Nephron (organoid): ENCODE results near the gene SNCA.
A peak's percentile ranks its signal among the peaks of the same experiment; 100 is the strongest.

Source experiments
- H3K27ac Mint-ChIP-seq, 3 experiments: 2 replicates each; pipeline ENCODE4 v1.8.0; 2020; ENCODE audit warnings: mixed read lengths in 3 of 3, mild to moderate bottlenecking in 2 of 3, moderate library complexity in 1 of 3
- H3K27me3 Mint-ChIP-seq: 2 replicates; pipeline ENCODE4 v1.8.0; 2021; ENCODE audit warnings: low read depth, mild to moderate bottlenecking, moderate library complexity, mixed read lengths
- H3K36me3 Mint-ChIP-seq: 2 replicates; pipeline ENCODE4 v1.8.0; 2020; ENCODE audit warnings: low read depth, mixed read lengths
- H3K4me1 Mint-ChIP-seq: 2 replicates; pipeline ENCODE4 v1.8.0; 2020; ENCODE audit warnings: mixed read lengths
- H3K4me3 Mint-ChIP-seq, 3 experiments: 2 replicates each; pipeline ENCODE4 v1.8.0; 2020; ENCODE audit warnings: mild to moderate bottlenecking in 3 of 3, mixed read lengths in 3 of 3, moderate library complexity in 2 of 3
- H3K9me3 Mint-ChIP-seq: 2 replicates; pipeline ENCODE4 v1.8.0; 2020; ENCODE audit warnings: mixed read lengths
- TF ChIP-seq, protein P1 (sequence below), 3 experiments: fragments of 200-600 bp; sonication (generic); IDR thresholded peaks; one replicate each; pipeline ENCODE4 v1.5.0; 2021; ENCODE audit warnings: antibody characterized with exemption in 3 of 3; ENCODE audit not compliant: unreplicated experiment in 3 of 3

The SNCA gene

DNA sequence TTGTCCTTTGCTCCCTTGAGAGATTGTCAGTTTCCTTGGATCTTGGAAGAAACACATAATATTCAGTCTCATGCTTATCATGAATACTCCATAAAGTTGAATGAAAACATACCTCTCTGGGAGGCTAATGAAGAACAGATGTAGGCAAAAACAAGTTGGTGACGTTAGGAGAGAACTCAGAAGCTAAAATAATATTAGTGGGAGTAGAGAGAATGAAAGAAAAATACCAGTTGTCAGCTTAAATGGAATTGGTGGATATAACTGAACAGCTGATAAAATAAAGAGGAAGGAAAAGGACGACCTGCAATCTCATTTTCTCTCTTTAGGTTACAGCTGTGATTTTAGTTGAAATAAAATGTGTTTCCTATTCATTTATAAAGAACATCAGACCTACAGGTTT, 124.8 kb downstream of the SNCA start:
- H3K4me1 Mint-ChIP-seq = peaks cover 50% of the 10 kb centered on the region
- H3K36me3 Mint-ChIP-seq = no peaks in the 10 kb centered on the region
- TF ChIP-seq, protein P1, sequence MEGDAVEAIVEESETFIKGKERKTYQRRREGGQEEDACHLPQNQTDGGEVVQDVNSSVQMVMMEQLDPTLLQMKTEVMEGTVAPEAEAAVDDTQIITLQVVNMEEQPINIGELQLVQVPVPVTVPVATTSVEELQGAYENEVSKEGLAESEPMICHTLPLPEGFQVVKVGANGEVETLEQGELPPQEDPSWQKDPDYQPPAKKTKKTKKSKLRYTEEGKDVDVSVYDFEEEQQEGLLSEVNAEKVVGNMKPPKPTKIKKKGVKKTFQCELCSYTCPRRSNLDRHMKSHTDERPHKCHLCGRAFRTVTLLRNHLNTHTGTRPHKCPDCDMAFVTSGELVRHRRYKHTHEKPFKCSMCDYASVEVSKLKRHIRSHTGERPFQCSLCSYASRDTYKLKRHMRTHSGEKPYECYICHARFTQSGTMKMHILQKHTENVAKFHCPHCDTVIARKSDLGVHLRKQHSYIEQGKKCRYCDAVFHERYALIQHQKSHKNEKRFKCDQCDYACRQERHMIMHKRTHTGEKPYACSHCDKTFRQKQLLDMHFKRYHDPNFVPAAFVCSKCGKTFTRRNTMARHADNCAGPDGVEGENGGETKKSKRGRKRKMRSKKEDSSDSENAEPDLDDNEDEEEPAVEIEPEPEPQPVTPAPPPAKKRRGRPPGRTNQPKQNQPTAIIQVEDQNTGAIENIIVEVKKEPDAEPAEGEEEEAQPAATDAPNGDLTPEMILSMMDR (IDR thresholded peaks at IDR 0.05; ENCODE audit: unreplicated experiment in 3 of 3) = no peak
- peak overlapping the region in 2 of 3 experiments; percentile 8 to 9 for H3K4me3 Mint-ChIP-seq
- H3K9me3 Mint-ChIP-seq = no peaks in the 10 kb centered on the region
- H3K27me3 Mint-ChIP-seq = no peaks in the 10 kb centered on the region
- peak overlapping the region; percentile 71 to 90 (median 87) for H3K27ac Mint-ChIP-seq

DNA sequence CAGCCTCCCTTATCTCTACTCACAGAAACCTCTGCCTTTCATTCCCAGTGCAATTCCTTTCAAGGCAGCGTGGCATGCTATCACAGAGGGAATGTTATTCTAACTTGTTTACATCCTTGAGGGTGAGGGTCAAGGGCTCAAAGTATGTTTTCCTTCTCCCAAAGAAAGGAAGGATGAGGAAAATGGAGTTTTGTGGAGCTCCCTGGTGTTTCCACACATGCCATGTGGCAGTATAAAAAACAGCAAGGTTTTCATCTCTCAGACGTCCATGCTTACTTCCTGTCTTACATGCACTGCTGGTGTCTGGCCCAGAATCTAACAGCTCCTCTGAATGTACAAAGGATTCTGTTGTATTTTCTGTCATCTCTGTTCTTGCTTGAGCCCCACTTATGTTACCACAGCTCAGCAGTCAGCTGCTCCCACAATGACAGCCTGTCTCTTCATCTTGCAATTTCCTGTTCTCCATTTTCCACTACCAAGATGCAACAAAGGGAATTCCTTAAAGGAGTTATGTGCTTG, 128.0 kb downstream of the SNCA start:
- Mint-ChIP-seq H3K9me3 (no peaks in the 10 kb centered on the region), H3K4me3 (peak overlapping the region in 1 of 3 experiments; percentile 16), H3K36me3 (no peaks in the 10 kb centered on the region)

DNA sequence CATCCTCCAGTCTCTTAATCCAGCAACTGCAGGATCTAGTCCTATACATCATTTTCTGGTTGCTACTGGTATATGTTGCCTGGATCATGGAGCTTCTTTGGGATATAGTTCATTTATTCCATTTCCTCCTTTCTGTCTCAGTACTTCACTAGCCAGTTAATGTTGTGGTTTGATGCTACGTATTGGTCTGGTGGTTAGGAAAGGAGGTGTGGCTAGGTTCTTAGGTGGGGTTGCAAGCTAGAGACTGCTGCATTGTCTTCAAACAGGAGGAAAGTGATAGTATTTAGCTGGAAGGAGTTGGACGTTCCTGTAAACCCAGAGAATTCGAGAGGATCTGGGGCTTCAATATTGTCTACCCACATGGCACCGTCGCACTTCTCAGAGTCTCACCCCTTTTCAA, 129.5 kb downstream of the SNCA start:
- TF ChIP-seq, protein P1 (IDR thresholded peaks at IDR 0.05; ENCODE audit: unreplicated experiment in 3 of 3) = no peak
- Mint-ChIP-seq H3K9me3 (no peaks in the 10 kb centered on the region), H3K36me3 (no peaks in the 10 kb centered on the region), H3K27me3 (no peaks in the 10 kb centered on the region), H3K27ac (peak overlapping the region in 1 of 3 experiments; percentile 51), H3K4me3 (no peak overlapping the region), H3K4me1 (peaks cover 27% of the 10 kb centered on the region)

More for the DNA sequence above, 128.0 kb downstream of the SNCA start:
- no peaks in the 10 kb centered on the region for H3K27me3 Mint-ChIP-seq
- H3K4me1 Mint-ChIP-seq = peaks cover 40% of the 10 kb centered on the region
- TF ChIP-seq, protein P1 (IDR thresholded peaks at IDR 0.05; ENCODE audit: unreplicated experiment in 3 of 3) = no peak
- peak overlapping the region; percentile 75 to 94 (median 93) for H3K27ac Mint-ChIP-seq

DNA sequence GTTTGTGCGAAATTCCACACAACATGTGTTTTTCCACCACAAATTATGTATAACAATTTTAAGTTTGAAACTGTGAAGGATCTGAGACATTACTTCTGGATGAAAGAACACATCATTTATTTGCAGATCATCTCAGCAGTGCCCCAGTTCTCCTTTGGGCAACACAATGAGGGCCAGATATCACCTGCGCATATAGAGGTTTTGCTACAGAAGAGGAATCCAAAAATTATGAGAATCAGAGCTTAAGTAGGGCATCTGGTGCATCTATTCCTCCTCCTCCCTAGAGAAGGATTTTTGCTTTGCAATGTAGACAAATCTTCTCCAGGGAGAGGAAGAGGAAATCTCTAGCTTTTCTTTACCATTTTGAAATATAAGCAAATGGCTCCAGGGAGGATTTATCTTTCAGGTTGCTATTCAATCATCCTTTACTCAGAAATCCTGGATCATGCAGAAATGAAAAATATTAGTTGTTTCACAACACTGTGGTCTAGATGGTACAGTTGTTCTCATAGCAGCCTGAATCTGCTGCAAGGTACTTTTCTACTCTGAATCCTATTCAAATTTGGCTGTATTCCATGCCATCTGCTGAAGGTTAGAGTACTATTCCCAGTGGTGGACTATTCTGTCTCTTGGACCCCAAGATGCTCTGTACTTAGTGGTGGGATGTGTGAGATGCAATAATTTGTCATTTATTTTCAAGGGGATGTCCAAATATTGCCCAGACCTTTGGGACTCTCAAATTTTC, 132.1 kb downstream of the SNCA start:
- TF ChIP-seq, protein P1 (IDR thresholded peaks at IDR 0.05; ENCODE audit: unreplicated experiment in 3 of 3) = no peak
- H3K9me3 Mint-ChIP-seq = peaks cover 4% of the 10 kb centered on the region
- no peak overlapping the region for H3K27ac Mint-ChIP-seq
- H3K4me3 Mint-ChIP-seq = no peak overlapping the region
- no peaks in the 10 kb centered on the region for H3K27me3 Mint-ChIP-seq
- H3K36me3 Mint-ChIP-seq = no peaks in the 10 kb centered on the region
- peaks cover 20% of the 10 kb centered on the region for H3K4me1 Mint-ChIP-seq

DNA sequence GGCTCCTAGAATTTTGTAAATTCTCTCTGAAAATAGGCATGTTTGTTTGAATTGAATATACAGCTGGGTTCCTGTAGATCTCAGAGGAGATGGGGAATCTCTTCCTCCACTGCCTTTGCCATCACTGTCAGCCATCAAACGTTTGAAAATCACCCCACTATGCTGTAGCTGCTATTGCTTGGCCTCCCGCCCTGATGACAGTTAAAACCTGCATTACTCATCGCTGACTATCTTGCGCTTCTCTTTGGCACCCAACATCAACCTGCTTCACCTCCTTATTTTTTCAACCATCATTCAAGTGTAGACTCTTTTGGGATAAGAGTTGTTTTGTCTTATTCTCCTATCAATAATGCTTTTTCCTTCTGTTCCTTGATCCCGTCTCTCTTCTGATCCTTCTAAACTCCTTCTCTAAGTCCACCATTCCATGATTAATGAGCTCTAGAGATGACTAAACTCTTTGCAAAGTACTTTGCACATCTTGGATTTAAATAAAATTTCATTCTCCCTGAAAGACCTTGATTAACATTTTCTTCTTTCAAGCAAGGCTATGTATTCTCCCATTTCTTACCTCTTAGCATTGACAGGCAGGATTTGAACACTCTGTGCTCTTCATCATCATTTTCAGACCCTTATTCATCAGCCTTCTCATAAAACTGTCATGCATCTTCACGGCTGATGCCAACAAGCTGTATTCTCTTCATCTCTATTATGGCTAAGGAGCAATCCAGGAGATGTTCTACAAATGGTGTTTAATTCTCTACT, 133.0 kb downstream of the SNCA start:
- no peaks in the 10 kb centered on the region for H3K27me3 Mint-ChIP-seq
- H3K4me3 Mint-ChIP-seq = no peak overlapping the region
- peaks cover 4% of the 10 kb centered on the region for H3K9me3 Mint-ChIP-seq
- TF ChIP-seq, protein P1 (IDR thresholded peaks at IDR 0.05; ENCODE audit: unreplicated experiment in 3 of 3) = no peak
- no peaks in the 10 kb centered on the region for H3K36me3 Mint-ChIP-seq
- H3K27ac Mint-ChIP-seq = no peak overlapping the region
- peaks cover 13% of the 10 kb centered on the region for H3K4me1 Mint-ChIP-seq
